ENCODE results near the gene ESYT2. TPM values are rescaled to one million over a fixed set of nuclear protein-coding genes. Genes with fewer than 3 reads are reported as not detected.

Gene ESYT2
- total RNA-seq, 1 experiment from 2014 or later = 39.0 TPM

- H3K9me3 Mint-ChIP-seq = no peaks in the 10 kb centered on the region
- Histone ChIP-seq H2BK5ac (ENCODE audit: insufficient read length, low read length) (no peak overlapping the region), H2BK12ac (ENCODE audit: insufficient read length, low read depth, low read length) (no peak overlapping the region), H3K27ac (ENCODE audit: insufficient read length, low read depth, low read length) (no peak overlapping the region), H4K5ac (ENCODE audit: insufficient read length, low read depth, low read length) (no peak overlapping the region), H3K4ac (ENCODE audit: low read depth, low read length) (no peak overlapping the region), H3K4me2 (ENCODE audit: insufficient read depth, insufficient read length, low read length) (no peak overlapping the region), H3K9ac (ENCODE audit: extremely low read depth, insufficient read length, low read length) (no peak overlapping the region), H3K79me1 (ENCODE audit: insufficient read depth, low read depth, low read length, poor library complexity, severe bottlenecking) (no peaks in the 10 kb centered on the region), H3K18ac (ENCODE audit: insufficient read length, low read depth, low read length) (no peak overlapping the region), H4K8ac (replicated peaks; ENCODE audit: insufficient read length, low read depth, low read length) (no peak overlapping the region), H4K91ac (ENCODE audit: insufficient read length, low read depth, low read length) (no peak overlapping the region), H3K56ac (ENCODE audit: insufficient read length, low read depth, low read length) (no peak overlapping the region), H3K14ac (ENCODE audit: insufficient read depth, low read length) (no peak overlapping the region), H3T11ph (ENCODE audit: low read length) (no peak overlapping the region), H2AFZ (ENCODE audit: low read length) (no peak overlapping the region), H2BK15ac (ENCODE audit: low read depth, low read length) (no peak overlapping the region), H3K79me2 (ENCODE audit: insufficient read depth, low read length) (no peaks in the 10 kb centered on the region), H3K4me1 (ENCODE audit: insufficient read depth, low read length) (no peaks in the 10 kb centered on the region), H4K20me1 (ENCODE audit: control insufficient read depth, insufficient read depth, insufficient read length) (no peaks in the 10 kb centered on the region), H2BK120ac (ENCODE audit: low read depth, low read length, poor library complexity, severe bottlenecking) (no peak overlapping the region), H2AK5ac (ENCODE audit: insufficient read length, low read length) (no peak overlapping the region), H3K9me3 (ENCODE audit: control insufficient read depth, low read depth, low read length) (no peaks in the 10 kb centered on the region), H3K27me3 (ENCODE audit: insufficient read depth, low read length) (no peaks in the 10 kb centered on the region), H3K23me2 (ENCODE audit: insufficient read length, low read depth, low read length, poor library complexity, severe bottlenecking) (no peaks in the 10 kb centered on the region), H3K23ac (ENCODE audit: insufficient read length, low read depth, low read length) (no peak overlapping the region), H2BK20ac (ENCODE audit: low read depth, low read length, poor library complexity, severe bottlenecking) (no peak overlapping the region)
- peaks cover 8 to 31% (median 28%) of the 10 kb centered on the region in 3 experiments; a peak in 6 of 7 replicates for H3K36me3 Mint-ChIP-seq (ENCODE audit: insufficient read depth in 1 of 3, low read depth in 3 of 3)
- no peaks in the 10 kb centered on the region for H3K27me3 Mint-ChIP-seq (ENCODE audit: low read depth)
- peaks cover 4 to 8% of the 10 kb centered on the region in 2 experiments; a peak in 1 of 4 replicates for H3K4me1 Mint-ChIP-seq
- DNase-seq = no peak
- no peak overlapping the region for H3K27ac Mint-ChIP-seq
- WGBS (ENCODE audit: extremely low coverage, insufficient read length, low lambda C conversion rate) = no CpG with 5 or more reads among the region's 6 CpGs
- no peak for TF ChIP-seq CTCF (conservative IDR thresholded peaks at IDR 0.05)
- no peak overlapping the region for H3K4me3 Mint-ChIP-seq
Observed at GRCh38 chr7:158766570-158767281, 62.6 kb downstream of the ESYT2 start.
